Measurements from ENCODE around the gene CALU.

GRCh38 chr7:128752251-128752650 lies 13.1 kb downstream of the CALU start:
- TF ChIP-seq CTCF (IDR thresholded peaks at IDR 0.05) (no peak), POLR2A (IDR thresholded peaks at IDR 0.05) (no peak), EP300 (IDR thresholded peaks at IDR 0.05) (no peak)
